Stimulated activated CD4-positive, alpha-beta T cell treated with anti-CD3 and anti-CD28 coated beads, Interleukin-15, amount 100 ng/mL, for 48 hours (primary cell): ENCODE data around the gene ASCL2.
"Not testable (repeated sequence)": the region's sequence is repeated elsewhere in the genome, so short reads cannot be mapped to it uniquely, and the experiment has no call there.

Source experiments
- DNase-seq, 2 donors: peaks; one replicate each; pipeline ENCODE4 v3.0.0-alpha.2; 2020; ENCODE audit warnings: low read depth in 2 of 2

The ASCL2 gene

DNA sequence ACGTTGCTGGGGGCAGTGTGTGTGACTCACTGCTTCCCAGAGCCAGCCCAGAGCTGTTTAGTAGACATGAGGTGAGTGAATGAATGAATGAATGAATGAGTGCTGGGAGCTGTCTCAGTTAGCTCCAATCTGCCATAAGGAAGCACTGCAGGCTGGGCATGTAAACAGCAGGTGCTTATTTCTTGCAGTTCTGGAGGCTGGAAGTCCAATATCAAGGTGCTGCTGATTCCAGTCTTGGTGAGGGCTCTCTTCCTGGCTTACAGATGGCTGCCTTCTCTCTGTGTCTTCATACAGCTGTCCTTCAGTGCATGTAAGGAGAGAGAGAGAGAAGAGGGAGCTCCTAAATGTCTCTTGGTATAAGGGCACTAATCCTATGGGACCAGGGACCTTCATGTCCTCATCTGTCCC lies 27.2 kb upstream of the ASCL2 start:
- DNase-seq: no peak

DNA sequence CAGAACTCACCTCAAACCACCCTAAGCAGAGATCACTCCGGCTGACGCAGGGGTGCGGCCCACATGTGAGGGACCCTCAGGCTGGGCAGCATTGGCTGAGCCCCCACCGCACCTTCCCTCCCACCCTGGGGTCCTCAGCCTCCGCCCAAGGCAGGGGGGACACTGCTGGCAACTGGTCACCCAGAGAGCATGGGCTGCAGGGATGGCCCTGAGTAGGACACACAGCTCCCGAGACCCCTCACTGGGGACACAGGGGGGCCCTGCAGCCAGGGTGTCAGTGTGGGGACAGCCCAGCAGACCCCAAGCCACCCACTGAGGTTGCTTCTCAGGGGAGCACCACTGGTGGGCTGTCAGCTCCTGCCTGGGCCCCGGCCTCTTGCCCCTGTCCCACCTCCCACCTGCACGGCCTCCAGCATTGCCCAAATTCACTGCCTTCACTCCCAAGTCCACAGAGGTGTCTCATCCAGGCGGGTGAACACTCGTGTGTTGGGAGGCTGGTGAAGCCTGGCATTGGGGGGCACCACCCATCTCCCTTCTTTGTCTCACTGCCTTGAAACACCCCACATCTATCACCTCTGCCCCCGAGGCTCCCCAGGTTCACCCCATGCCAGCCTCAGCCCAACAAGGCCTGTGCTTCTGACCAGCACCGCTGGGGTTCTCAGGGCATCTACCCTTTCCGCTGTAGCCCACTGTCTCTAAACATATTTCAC lies 26.7 kb upstream of the ASCL2 start:
- no peak for DNase-seq

DNA sequence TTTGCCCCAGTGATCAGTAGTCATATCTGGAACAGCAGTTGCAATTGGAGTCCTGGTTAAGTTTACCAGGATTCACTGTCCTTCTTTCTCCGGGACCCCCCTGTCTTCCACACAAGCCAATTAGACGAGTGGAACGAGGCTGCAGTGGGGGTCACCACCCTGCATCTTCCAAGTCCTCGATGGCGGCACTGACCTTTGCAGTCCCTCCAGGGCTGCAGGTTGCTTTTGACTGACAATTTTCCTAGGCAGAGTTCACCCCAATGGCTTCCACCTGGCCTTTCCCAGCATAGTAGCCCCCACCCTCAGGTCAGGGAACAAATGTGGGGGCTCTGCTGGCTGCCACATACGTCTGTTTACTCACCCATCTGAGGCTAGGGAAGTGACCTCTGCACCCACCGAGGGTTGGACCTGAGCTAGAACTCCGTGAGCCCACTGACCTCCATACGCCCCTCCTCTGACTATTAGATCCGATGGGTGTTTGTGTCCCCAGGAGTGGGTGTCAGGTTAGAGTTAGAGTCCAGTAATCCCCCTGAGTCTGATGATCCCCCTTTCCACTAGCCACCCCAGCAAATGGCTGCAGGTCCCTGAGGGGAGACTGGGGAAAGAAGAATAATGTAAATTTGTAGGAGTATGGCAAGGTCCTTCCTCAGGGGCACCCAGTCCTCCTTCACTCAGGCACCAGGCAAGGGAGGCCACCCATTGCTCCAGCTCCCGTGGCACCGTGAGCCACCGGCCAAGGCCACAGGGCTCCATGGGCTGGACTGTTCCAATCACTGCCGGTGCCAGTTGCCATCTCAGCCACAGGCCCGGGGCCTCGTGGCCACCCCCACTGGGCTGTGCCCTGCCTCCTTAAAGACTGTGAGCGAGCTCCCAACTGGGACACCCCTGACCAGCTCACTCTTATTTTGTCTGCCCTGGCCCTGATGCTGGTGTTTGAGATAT lies 25.9 kb upstream of the ASCL2 start:
- no peak for DNase-seq

DNA sequence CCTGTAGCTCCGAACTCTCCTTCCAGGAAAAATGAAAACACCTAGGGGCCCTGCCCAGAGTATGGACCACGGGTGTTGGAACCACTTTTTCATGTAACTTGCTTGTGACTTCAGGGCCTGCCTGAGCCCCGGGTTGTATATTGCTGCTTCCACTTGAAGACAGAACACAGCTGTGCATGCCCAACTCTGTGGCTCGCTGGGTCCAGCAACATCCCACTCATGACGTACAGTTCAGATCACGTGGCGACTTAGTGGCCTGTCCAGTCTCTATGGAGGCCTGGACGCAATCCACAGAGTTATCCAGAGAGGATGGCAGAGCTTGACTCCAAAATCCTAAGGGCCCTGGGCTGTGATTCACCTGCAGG lies 24.5 kb upstream of the ASCL2 start:
- DNase-seq: no peak

DNA sequence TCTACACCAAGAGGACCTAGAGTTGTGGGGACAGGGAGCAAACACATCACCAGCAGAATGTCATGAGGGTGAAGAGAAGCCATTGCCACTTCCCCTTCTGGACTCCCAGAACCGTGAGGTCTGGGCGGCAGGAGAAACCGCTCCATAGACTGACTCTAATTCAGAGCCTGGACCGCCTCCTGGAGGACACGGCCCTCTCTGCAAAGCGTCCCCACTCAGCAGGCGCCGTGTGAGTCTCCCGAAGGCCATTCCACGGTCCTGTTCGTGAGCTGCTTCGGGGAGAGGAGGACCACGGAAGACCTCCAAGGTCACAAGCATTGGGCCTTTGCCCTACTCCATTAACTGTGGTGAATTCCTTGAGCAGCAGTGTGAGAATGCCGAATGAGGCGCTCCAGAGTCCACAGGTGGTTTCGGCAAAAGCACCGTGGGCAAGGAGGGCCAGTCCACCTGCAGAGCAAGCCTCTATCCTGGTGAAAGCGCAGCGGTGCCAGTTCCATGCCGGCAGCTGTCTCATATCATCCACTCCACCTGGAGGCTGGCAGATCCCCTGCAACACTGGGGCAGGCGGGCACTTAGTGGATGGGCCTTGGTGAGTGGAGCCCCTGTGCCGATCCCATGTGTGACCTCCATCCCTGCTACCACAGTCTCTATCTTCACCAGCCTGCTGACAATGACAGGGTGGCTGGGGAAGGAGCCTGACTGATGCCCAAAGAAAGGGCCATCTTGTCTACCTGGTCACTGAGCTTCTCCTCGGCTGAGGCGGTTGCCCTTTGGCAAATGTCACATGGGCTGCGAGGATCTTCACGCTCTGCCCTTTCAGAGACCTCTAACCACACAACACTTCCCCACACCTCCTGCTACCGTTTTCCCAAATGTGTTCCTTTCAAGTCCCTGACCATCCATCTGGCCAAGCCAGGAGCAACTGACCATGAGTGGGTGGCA lies 23.9 kb upstream of the ASCL2 start:
- no peak for DNase-seq

DNA sequence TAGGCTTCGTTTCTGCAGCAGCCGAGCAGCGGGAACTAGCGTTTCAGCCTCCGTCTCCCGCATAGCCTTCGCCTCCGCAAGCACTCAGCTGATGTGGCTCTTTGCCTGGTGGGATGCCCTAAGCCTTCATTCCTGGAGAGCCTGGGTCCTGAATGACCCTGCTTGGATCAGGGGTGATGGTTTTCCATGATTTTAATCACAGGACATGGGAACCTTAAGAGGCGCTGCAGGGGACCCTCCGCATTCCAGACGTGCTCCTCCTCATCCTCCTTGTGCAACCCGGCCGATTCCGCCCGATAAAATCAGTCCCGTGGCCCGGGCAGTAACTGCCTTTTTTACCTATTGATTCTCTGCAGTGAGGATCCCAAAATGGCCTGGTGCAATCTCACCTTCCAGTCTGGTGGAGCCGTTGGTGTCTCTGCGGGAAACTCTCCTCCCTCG lies 23.2 kb upstream of the ASCL2 start:
- no peak for DNase-seq

DNA sequence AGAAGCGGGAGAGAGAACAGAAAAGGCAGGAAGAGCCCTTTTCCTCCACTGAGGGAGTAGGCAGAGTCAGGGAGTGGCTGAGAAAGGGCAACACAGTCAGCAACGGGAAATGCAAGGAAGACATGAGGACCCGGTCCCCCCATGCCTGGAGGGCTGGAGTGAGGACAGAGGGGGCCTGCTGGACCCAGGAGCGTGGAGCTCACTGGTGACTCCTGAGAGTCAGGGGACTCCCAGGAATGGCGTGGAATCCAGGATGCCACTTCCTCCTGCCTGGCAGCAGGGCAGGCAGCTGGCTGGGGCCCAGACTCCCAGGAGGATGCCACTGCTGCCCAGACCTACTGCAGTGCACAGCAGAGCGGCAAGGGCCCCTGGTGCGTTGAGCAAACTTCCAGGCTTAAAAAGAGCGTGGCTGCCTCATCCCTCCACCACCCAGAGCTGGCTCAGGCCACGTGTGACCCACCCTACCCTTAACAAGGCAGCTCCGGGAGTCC lies 20.0 kb upstream of the ASCL2 start:
- no peak for DNase-seq

DNA sequence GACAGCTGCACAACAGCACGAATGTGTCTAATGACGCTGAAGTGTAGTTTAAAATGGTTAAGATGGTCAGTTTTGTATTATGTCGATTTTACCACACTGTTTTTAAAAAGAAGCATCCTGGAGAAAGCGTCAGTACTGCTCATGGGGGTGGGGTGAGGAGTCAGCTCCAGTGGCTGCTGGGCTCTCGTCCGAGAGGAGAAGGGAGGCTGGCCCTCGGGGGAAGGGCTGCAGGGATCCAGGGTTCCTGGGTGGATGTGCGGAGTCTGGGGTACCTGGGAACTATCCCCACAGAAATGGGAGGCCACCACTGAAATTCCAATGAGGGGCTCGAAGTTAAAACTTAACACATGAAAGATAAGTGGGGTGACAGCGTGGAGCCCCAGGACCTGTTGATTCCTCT lies 19.5 kb upstream of the ASCL2 start:
- DNase-seq: no peak

DNA sequence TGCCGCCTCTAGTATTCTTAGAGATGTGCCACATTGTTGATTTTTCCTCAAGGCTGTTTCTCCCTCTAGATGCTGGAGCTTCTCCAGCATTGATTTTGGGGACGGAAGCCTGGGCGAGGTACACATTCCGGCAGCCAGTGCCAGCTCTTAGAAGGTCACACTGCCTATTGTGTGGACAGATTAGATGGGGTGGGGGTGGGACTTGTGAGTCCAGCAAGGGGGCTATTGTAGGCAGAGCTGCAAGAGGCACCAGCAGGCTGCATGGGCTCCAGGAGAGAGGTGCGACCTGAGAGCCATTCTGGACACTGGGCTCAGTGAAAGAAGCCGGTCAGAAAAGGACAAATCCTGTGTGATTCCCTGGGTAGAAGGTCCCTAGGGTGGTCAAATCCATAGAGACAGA lies 19.0 kb upstream of the ASCL2 start:
- DNase-seq: no peak

DNA sequence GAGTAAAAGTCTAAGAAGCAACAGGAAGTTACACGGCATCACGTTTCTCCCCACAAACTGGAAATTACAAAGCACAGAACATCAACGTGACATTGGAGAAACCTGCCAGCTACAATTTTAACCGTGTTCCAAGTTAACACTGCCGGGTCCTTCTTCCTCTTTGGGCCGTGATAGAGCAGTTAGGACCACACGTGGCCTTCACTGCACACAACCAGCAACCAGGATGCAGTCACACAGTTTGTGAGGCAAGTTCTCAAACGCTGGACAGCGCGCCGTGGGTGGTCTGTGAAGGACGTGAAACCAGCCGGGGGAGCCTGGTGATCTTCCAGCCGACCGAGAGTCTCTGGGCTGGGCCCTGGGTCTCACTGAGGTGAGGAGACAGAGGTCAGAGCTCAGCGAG lies 16.7 kb upstream of the ASCL2 start:
- DNase-seq: no peak

DNA sequence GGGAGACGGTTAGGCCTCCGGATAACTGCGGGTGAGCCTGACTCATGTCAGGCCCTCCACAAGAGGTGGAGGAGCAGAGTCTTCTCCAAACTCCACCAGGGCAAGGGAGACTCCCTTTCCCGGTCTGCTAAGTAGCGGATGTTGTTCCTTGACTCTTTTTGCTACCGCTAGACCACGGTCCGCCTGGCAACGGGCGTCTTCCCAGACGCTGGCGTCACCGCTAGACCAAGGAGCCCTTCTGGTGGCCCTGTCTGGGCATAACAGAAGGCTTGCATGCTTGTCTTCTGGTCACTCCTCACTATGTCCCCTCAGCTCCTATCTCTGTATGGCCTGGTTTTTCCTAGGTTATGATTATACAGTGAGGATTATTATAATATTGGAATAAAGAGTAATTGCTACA lies 16.0 kb upstream of the ASCL2 start:
- DNase-seq: not testable (repeated sequence)

DNA sequence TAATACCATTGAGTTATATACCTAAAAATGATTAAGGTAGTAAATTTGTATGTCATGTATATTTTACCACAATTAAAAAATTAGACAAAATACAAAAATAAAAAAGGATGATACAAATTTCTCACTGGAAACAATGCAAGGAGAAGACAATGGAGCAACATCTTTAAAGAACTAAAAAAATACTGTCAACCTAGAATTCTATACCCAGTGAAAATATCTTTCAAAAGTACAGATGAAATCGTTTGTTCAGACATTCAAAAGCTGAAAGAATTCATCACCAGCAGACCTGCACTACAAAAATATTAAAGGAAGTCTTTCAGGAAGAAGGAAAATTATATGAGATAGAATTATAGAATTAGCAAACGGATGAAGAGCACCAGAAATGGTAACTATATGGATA lies 9.8 kb upstream of the ASCL2 start:
- DNase-seq: no peak

DNA sequence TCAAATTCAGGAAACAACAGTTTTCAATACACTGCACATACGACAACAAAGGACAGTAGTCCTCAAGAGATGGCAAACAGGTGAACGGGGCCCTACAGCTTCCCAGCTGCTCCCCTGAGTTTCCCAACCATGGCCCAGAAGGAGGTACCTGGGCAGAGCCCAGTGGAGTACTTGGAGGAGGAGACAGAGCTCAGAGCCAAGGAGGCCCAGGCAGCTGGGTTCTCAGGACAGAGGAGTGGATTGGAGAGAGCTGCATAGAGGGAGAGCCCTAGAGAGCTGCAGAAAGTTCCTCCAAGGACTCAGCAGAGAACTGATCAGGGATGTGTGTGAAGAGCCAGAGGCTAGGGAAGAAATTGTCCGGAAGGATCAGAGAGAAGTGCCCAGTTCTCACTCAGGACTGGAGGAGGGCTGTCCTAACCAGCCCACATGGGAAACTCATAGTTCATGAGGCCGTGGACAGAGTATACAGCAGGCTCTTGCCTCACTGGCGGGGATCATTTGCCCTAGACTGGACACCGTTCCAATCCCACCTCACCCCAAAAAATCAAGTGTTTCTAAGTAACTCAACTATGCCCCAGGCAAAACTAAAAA lies 7.6 kb upstream of the ASCL2 start:
- no peak for DNase-seq

DNA sequence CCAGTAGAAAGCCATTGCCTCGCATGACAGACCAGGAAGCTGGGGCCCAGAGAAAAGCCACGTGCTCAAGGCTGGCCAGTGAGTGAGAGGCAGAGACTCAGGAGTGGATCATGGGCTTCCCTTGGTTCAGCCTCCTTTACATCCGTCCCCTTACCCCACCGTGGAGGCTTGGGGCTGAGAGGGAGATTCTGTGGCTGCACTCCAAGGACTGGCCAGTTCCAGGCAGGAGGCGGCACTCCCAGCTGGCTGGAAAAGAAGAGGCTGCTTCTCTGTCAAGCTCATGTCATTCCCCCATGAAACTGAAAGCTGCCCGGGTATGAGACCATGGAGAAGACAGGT lies 6.6 kb upstream of the ASCL2 start:
- no peak for DNase-seq

DNA sequence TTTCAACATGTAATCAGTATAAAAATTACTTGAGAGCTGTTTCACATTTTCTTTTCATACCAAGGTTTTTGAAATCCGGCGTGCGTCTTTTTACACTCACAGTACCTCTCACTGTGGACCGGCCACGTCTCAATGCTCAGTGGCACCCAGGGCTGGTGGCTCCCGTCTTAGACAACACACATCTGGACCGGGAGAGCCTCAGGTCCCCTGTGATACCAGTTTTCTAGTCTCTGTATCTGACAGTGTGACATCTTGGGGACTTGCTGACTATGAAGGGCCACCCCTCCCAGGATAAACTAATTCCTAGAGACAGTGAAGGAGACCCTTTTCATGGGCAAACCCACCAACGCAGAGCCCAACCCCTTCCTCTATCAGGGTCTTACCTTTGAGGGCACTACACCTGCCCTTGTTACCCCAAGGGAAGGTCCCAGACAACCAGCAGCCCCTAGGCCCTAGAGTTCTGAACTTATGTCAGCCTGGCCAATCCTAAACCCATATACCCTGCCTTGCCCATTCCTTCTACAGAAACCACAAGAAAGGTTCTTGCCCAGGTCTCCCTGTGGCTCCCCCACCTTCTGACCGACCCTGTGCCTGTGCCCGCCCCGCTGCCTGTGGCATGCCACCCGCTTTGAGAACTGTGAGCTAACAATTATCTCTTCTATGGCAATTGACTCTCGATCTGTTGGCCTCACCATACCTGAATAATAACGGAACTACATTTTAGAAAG lies 6.1 kb upstream of the ASCL2 start:
- DNase-seq: no peak

DNA sequence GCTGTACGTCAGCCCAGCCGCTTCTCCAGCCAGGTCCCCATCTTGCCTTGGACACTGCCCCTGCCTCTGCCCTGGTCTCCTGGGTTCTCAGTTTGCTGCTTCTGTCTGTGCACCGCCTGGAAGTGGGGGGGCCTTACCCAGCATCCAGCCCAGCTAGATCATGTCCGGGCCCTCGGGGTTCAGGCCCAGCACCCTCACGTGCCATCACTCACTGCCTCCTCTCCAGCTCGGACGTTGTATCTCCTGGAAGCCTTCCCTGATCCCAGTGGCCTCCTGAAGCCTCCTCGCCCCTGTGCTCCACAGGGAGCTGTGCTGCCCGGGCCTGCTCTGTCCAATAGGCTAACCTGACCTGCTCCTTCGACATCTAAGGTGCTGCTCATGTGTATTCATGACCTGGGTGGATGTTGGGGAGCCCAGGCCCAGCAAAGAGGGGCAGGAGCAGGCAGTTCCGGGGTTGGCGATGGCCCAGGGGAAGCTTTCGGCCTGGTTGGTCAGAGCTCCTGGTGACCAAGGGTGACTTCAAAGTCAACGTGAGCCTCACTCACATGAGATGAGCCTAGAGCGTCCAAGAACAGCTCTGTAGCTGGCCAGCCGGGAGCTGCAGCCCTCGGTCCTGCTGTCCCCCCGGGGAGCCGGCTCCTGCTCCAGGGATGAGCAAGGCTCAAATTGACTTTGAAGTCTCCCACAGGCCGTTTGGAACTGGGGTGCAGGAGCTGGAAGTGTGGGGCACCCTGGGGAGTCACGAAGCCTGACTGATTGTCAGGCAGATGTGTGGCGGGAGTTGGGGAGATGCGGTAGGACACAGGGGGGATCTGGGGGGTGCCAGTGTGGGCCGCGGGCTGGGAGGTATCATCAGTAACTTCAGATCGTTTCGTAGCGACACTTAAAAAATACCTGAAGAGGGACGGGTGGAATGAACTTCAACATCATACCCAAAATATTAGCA lies 5.2 kb upstream of the ASCL2 start:
- no peak for DNase-seq

DNA sequence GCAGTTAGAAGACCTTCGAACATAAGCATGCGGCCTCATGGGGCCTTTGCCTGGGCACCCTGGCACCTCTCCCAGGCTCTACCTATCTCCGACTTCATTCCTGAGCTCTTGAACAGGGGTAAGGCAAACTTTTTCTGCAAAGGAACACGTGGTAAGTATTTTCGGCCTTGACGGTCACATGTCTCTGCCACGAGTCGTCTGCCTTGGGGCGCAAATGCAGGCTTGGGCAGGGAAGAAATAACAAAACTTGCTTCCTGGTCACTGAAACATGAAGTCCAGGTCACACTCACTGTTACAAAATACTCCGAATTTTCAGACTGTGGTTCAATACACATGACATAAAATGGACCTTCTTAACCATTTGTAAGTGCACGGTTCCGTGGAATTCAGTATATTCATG lies 3.4 kb upstream of the ASCL2 start:
- no peak for DNase-seq

DNA sequence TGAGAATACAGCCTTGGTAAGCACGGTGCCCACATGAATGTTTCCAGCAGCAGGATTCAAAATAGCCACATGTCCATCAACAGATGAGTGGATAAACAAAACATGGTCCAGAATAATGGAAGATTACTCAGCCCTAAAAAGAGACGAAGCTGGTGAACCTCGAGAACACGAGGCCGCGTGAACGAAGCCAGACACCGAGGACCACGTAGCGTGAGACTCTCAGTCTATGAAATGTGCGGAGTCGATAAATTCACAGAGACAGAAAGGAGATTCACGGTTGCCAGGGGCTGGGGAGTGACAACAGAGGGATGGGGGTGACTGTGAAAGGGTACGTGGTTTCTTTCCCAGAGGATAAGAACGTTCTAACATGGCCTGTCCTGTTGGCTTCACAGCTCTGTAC lies 2.9 kb upstream of the ASCL2 start:
- DNase-seq: no peak

DNA sequence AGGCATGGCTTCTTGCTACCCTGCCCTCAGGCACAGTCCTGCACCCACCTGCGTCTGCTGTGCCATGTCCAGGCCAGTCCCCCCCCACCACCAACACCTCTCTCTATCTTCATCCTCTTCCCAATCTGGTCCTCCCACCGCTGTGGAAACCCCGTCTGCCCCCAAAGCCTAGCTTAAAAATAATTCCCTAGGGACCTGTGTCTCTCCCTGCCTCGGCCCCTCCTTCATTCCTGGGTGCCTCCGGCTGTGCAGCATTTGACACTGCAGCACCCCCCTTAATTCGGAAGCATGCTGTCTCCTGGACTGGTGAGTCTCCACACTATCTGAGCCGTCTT lies 2.5 kb upstream of the ASCL2 start:
- no peak for DNase-seq
